EH (cell line): Measurements from ENCODE around the gene NRXN3.

Source experiments
- DNase-seq: peaks from one replicate; pipeline ENCODE4 v3.0.0-alpha.2; 2015; ENCODE audit warnings: low read depth

NRXN3 gene

GRCh38 chr14:79418649-79419415 lies 1248.7 kb downstream of the NRXN3 start:
- no peak for DNase-seq

- DNase-seq = no peak
Observed at GRCh38 chr14:79419571-79420327, 1249.6 kb downstream of the NRXN3 start.

DNA sequence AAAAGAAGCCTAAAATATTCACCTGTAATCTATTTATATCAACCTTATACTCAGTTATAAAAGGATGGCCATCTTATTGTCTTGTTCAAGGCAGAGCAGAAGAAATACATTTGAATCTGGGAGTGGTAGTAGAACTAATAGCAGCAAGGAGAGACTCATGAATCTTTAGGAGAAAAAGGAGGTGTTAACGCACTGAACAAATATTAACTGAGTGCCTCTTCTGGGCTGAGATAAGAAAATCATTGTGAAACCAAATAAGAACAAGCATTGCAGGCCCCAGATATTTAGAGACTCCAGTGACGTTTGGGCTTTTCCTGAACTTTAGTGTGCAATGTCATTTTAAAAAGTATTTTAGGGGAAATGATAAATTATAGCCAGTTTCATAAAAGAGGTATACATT lies 1250.6 kb downstream of the NRXN3 start:
- DNase-seq = no peak

- no peak for DNase-seq
Observed at GRCh38 chr14:79421811-79422210, 1251.6 kb downstream of the NRXN3 start.

GRCh38 chr14:79424462-79424861 lies 1254.3 kb downstream of the NRXN3 start:
- DNase-seq = peak; percentile 33

DNA sequence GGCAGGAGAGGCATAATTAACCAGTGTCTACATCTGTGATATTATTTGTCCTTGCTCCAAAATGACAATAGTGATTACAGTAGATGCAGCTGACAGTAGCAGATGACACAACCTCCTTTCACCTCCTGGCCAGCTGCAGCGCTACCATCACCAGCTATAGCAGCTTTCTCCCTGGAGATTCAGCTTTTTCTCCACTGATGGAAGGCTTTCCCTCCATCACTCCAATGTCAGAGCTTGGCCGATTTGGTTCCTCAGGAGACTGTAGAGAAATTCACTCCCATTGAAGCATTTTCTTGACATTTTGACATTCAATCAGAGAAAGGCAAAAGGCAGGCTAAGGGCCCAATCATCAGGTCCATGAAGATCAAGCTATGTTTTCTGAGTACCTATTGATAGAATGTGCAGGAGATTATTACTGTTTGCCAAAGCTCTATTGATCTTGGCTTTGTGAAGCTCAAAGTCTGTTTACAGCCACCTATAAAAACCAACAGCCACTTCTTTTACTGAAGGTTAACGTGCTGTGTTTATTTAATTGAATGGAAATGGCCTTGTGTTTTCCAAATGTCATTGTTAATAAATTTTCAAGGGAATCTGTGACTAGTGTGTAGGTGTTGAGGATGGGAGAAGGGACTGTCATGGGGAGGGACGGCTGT lies 1256.1 kb downstream of the NRXN3 start:
- DNase-seq = no peak

- no peak for DNase-seq
Observed at GRCh38 chr14:79432640-79433039, 1262.5 kb downstream of the NRXN3 start.

GRCh38 chr14:79436335-79436734 lies 1266.2 kb downstream of the NRXN3 start:
- DNase-seq = peak; percentile 71

GRCh38 chr14:79437951-79438350 lies 1267.8 kb downstream of the NRXN3 start:
- no peak for DNase-seq

DNA sequence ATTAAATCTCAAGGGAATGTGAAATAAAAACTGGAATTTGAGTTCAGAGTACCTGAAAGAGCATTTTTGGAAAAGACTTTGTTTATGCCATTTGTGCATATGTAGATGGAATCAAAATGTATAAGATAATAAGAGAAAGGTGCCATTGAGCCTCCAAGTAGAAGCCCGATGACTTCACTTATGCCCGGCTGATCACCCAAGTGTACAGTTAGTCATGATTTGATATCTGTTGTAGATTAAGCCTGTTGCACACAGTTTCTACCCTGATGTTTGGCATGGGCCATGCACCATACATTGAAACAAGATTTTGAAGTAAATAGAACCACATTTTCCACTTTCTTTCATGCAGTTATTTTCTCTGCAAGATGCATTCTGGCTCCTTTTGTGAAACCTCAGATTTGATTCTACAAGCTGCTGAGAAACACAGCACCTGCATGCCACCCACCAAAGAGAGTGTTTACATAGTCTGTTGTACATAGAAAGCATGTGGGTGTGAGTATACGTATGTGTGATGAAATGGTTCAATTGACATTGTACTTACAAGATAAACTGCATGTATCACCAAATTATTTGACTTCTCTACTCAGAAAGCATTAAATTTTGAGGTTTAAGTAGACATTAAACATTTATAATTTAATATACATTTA lies 1268.6 kb downstream of the NRXN3 start:
- no peak for DNase-seq

DNA sequence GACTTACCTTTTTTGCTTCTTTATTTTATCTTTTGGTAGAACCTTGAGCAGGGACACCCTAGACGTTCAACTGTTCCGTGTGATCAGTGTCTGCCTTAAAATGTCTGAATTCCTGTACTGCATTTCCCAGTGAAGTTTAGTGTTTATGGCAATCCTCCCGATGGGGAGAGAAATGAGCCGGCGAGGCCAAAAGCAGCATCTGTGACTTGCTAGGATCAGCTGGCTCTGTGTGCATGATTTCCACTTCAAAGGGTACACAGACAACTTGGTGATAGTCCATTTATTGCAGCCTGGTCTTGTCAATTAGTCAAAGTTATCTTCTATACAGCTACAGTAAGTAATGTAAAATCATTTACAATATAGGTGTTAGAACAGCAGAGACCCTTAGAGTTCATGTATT lies 1272.6 kb downstream of the NRXN3 start:
- peak; percentile 24 for DNase-seq

GRCh38 chr14:79443602-79444001 lies 1273.4 kb downstream of the NRXN3 start:
- DNase-seq = peak; percentile 77

GRCh38 chr14:79448960-79449359 lies 1278.8 kb downstream of the NRXN3 start:
- DNase-seq = no peak

DNA sequence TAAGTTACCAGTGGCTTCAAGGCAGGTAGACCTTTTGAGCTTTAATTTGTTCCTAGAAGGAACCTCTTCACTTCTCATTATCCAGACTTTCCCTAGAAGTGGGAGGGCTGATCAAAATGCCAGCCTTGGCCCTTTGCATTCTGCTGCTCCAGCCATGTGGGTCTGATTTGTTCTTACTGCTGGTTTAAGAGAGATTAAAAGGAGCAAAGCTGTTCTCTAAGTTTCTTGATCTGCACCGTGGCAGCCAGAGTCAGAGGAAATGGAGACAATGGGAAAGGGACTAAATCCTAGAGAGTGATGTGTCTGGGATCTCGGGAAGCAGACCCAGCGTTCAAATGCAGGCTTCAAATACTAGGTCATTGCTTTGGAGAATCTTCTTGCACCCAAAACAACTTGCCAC lies 1281.4 kb downstream of the NRXN3 start:
- DNase-seq = no peak

DNA sequence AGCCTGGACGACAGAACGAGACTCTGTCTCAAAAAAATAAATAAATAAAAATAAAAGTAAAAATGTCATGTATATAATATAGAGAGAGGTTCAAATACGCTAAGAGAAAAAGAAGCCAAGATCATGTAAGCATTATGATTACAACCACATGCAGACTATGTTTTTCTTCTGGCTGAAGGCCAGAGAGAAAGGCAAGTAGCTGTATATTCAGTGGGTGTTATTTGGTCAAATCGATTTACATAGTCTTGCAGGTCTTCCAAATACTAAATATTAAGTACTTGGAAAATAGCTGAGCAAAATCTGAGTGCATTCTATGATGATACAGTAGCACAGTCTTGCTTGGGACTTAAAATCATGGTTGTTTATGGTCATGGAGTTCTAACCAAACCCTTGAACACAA lies 1283.1 kb downstream of the NRXN3 start:
- peak; percentile 9 for DNase-seq

- DNase-seq = peak; percentile 27
Observed at GRCh38 chr14:79464468-79464867, 1294.3 kb downstream of the NRXN3 start.

- peak; percentile 30 for DNase-seq
Observed at GRCh38 chr14:79465651-79466050, 1295.5 kb downstream of the NRXN3 start.

- no peak for DNase-seq
Observed at GRCh38 chr14:79466938-79467527, 1296.9 kb downstream of the NRXN3 start.

DNA sequence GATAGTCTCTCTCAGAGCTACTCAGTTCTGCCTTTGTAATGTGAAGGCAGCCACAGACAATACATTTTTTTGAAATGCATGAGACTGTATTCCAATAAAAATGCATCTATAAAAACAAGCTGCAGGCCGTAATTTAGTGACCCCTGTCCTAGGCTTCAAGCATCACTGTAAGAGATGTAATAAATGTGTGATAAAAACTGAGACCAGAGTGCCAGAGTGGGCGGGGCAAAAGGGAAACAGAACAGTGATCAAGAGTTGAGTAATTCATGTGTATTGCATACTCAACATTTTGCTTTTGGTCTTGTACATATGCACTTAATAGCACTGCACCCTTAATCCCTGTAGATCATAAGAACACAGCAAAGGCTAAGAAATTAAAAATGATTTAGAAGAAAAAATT lies 1297.7 kb downstream of the NRXN3 start:
- DNase-seq = peak; percentile 55

GRCh38 chr14:79468486-79468885 lies 1298.3 kb downstream of the NRXN3 start:
- no peak for DNase-seq

DNA sequence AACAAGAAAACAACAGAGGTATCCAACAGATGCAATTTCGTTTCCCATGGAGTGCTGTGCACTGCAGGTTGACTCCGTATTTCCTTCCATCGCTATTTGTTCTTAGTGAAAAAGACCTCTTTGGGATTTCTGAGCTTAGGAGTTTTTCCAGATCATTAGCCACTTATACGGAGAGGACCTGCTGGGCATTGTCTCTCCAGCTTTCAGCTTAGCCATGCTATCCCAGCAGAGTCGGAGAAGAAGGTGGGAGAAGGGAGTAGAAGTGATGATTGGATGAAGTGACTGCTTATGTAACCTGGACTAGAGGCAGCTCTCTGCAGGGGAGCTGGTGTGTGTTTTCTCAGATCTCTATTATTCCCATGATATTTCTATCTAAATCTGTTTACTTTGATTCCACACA lies 1303.5 kb downstream of the NRXN3 start:
- DNase-seq = no peak

- no peak for DNase-seq
Observed at GRCh38 chr14:79475887-79476532, 1305.8 kb downstream of the NRXN3 start.
